TTC549 (cell line): Measurements from ENCODE around the gene GALM.

Experiments
- FAIRE-seq: peaks from 2 replicates; lab custom pipeline; 2012; peaks lifted over from hg19 to GRCh38; lab: Jason Lieb, UNC

Gene GALM

GRCh38 chr2:38775097-38775920, 109.4 kb downstream of the GALM start:
- no peak for FAIRE-seq

- no peak for FAIRE-seq
Observed at GRCh38 chr2:38775921-38776225, 110.0 kb downstream of the GALM start.

GRCh38 chr2:38776531-38776930, 110.6 kb downstream of the GALM start:
- no peak for FAIRE-seq

GRCh38 chr2:38778687-38779082, 112.8 kb downstream of the GALM start:
- no peak for FAIRE-seq

GRCh38 chr2:38783586-38783985, 117.7 kb downstream of the GALM start:
- no peak for FAIRE-seq
